Naive B cell (primary cell): ENCODE measurements around the gene CYP4A11. TPM values are rescaled to one million over a fixed set of nuclear protein-coding genes. Genes with fewer than 3 reads are reported as not detected.

Source experiments
- polyA plus RNA-seq, 6 donors: library from polyadenylated mRNA; unstranded; fragments of 300-500 nt; fragmentation: Illumina TruSeq; gene quantifications; one replicate each; pipeline ENCODE4 v1.2.3, GENCODE V29; 2021; ENCODE audit warnings: low read depth in 6 of 6

Gene CYP4A11
- polyA plus RNA-seq, 6 donors from 2014 or later: not detected

Other genes with a start within 250 kb of the CYP4A11 start
- 100 to 1,000 TPM in 3 of 6 donors, 10 to 100 TPM in 3; 70.0 to 114 (median 96.0) TPM for gene EFCAB14, start 222.4 kb downstream of the CYP4A11 start, polyA plus RNA-seq
- not detected for gene CYP4B1, start 142.4 kb downstream of the CYP4A11 start, polyA plus RNA-seq
- not detected for gene CYP4X1, start 82.2 kb upstream of the CYP4A11 start, polyA plus RNA-seq
- gene CYP4Z1, start 125.8 kb upstream of the CYP4A11 start, polyA plus RNA-seq: not detected
- not detected for gene CYP4A22, start 196.0 kb upstream of the CYP4A11 start, polyA plus RNA-seq
- 1 to 10 TPM in 3 of 6 donors, under 1 TPM in 2, not detected in 1; 0.72 to 9.2 (median 2.6) TPM for gene PDZK1IP1, start 248.6 kb upstream of the CYP4A11 start, polyA plus RNA-seq